IMR-90 (cell line): ENCODE results near the gene MAS1. TPM values are rescaled to one million over a fixed set of nuclear protein-coding genes. Genes with fewer than 3 reads are reported as not detected.

ENCODE experiments used
- ATAC-seq: fragments of 200-7000 bp; cut with Tn5 transposase; 2 replicates; pipeline ENCODE4 v1.9.1; 2020; ENCODE audit warnings: low read depth, mild to moderate bottlenecking, moderate library complexity
- BruUV-seq: library from RNA; stranded (reverse); fragments of 400-500 nt; replicated peaks from 2 replicates; lab custom pipeline; 2021; lab: Mats Ljungman, UMichigan
- CTCF ChIA-PET: fragments of 300-600 bp; formaldehyde crosslinking; extraction: SDS; loops from one replicate; lab custom pipeline; 2021; ENCODE audit warnings: antibody characterized with exemption; lab: Yijun Ruan, JAX
- POLR2A ChIA-PET: fragments of 300-600 bp; sonication (Branson Sonifier 250); formaldehyde crosslinking; loops from one replicate; lab custom pipeline; 2022; ENCODE audit warnings: antibody characterized with exemption; ENCODE audit not compliant: unreplicated experiment; lab: Charles Lee
- DNase-seq: peaks from one replicate; pipeline ENCODE4 v3.0.0; 2013
- H2AFZ ChIP-seq: replicated peaks from 2 replicates; pipeline ENCODE3; 2013; ENCODE audit warnings: low read length, mild to moderate bottlenecking; ENCODE audit not compliant: poor library complexity
- H2AK5ac ChIP-seq: 2 replicates; pipeline ENCODE4 v1.6.1; 2013; ENCODE audit warnings: low read depth, low read length, inconsistent platforms
- H2AK9ac ChIP-seq: replicated peaks from 2 replicates; pipeline ENCODE3; 2013; ENCODE audit warnings: mild to moderate bottlenecking, low read depth, low read length, moderate library complexity; ENCODE audit not compliant: poor library complexity
- H2BK120ac ChIP-seq: 2 replicates; pipeline ENCODE4 v1.6.1; 2013; ENCODE audit warnings: low read depth, low read length, inconsistent platforms
- H2BK15ac ChIP-seq: 3 replicates; pipeline ENCODE4 v1.6.1; 2013; ENCODE audit warnings: low read depth, low read length, inconsistent platforms
- H2BK20ac ChIP-seq: 2 replicates; pipeline ENCODE4 v1.6.1; 2013; ENCODE audit warnings: low read depth, mild to moderate bottlenecking, inconsistent platforms, low read length, moderate library complexity
- H2BK5ac ChIP-seq: 2 replicates; pipeline ENCODE4 v1.6.1; 2013; ENCODE audit warnings: mild to moderate bottlenecking, low read depth, low read length, inconsistent platforms; ENCODE audit not compliant: poor library complexity, severe bottlenecking
- H3K14ac ChIP-seq: replicated peaks from 2 replicates; pipeline ENCODE4 v1.6.1; 2013; ENCODE audit warnings: low read depth, low read length, inconsistent platforms
- H3K18ac ChIP-seq: 2 replicates; pipeline ENCODE4 v1.6.1; 2013; ENCODE audit warnings: low read depth, low read length, control low read depth
- H3K23ac ChIP-seq: 2 replicates; pipeline ENCODE4 v1.6.1; 2013; ENCODE audit warnings: low read depth, low read length, inconsistent platforms
- H3K27ac ChIP-seq: 2 replicates; pipeline ENCODE4 v1.5.1; 2013; ENCODE audit warnings: mild to moderate bottlenecking, control low read depth, low read length; ENCODE audit not compliant: insufficient read depth
- H3K27me3 ChIP-seq: 2 replicates; pipeline ENCODE4 v1.6.1; 2013; ENCODE audit warnings: low read length; ENCODE audit not compliant: control insufficient read depth, insufficient read depth
- H3K36me3 ChIP-seq: 2 replicates; pipeline ENCODE4 v1.6.1; 2013; ENCODE audit warnings: low read length, mixed read lengths; ENCODE audit not compliant: control insufficient read depth, insufficient read depth
- H3K4ac ChIP-seq: 2 replicates; pipeline ENCODE4 v1.6.1; 2013; ENCODE audit warnings: low read depth, low read length, inconsistent platforms
- H3K4me1 ChIP-seq: 2 replicates; pipeline ENCODE4 v1.6.1; 2013; ENCODE audit warnings: low read length, mixed read lengths; ENCODE audit not compliant: control insufficient read depth, insufficient read depth
- H3K4me2 ChIP-seq: 2 replicates; pipeline ENCODE4 v1.6.1; 2013; ENCODE audit warnings: low read depth, mild to moderate bottlenecking, control low read depth, low read length, moderate library complexity
- H3K4me3 ChIP-seq: 2 replicates; pipeline ENCODE4 v1.5.1; 2013; ENCODE audit warnings: low read depth, mild to moderate bottlenecking, control low read depth, low read length, moderate library complexity; ENCODE audit not compliant: insufficient read depth
- H3K56ac ChIP-seq: 2 replicates; pipeline ENCODE4 v1.6.1; 2013; ENCODE audit warnings: low read length, inconsistent platforms; ENCODE audit not compliant: insufficient read depth; ENCODE audit errors: extremely low read depth
- H3K79me1 ChIP-seq, 2 experiments: 2 replicates each; pipeline ENCODE4 v1.6.1; 2013; ENCODE audit warnings: low read length in 2 of 2, inconsistent platforms in 1 of 2, low read depth in 1 of 2
- H3K9ac ChIP-seq: 2 replicates; pipeline ENCODE4 v1.6.1; 2013; ENCODE audit warnings: low read depth, low read length, control low read depth
- H3K9me1 ChIP-seq: 2 replicates; pipeline ENCODE4 v1.6.1; 2013; ENCODE audit warnings: low read length, inconsistent platforms; ENCODE audit not compliant: insufficient read depth
- H3K9me3 ChIP-seq: 2 replicates; pipeline ENCODE4 v1.6.1; 2013; ENCODE audit warnings: low read length; ENCODE audit not compliant: control insufficient read depth, insufficient read depth
- H4K20me1 ChIP-seq: 2 replicates; pipeline ENCODE4 v1.6.1; 2013; ENCODE audit warnings: low read length, inconsistent platforms; ENCODE audit not compliant: insufficient read depth
- H4K5ac ChIP-seq: 2 replicates; pipeline ENCODE4 v1.6.1; 2013; ENCODE audit warnings: mild to moderate bottlenecking, low read depth, low read length, control low read depth
- H4K8ac ChIP-seq, 2 experiments: 2 replicates each; pipeline ENCODE4 v1.6.1; 2013; ENCODE audit warnings: low read depth in 2 of 2, low read length in 2 of 2, control low read depth in 1 of 2, inconsistent platforms in 1 of 2
- H4K91ac ChIP-seq: 2 replicates; pipeline ENCODE4 v1.6.1; 2013; ENCODE audit warnings: low read depth, low read length, inconsistent platforms; ENCODE audit not compliant: insufficient read depth
- BHLHE40 ChIP-seq: fragments of 150-350 bp; IDR thresholded peaks from 2 replicates; pipeline ENCODE4 v1.6.1; 2016; ENCODE audit warnings: mild to moderate bottlenecking, low read depth, low read length
- ELK1 ChIP-seq: fragments of 150-350 bp; IDR thresholded peaks from 2 replicates; pipeline ENCODE4 v1.6.1; 2016; ENCODE audit warnings: low read depth, mild to moderate bottlenecking, low read length, moderate library complexity, borderline replicate concordance
- FOS ChIP-seq: fragments of 150-350 bp; IDR thresholded peaks from 2 replicates; pipeline ENCODE4 v1.6.1; 2016; ENCODE audit warnings: low read depth, low read length
- MAZ ChIP-seq: IDR thresholded peaks from 2 replicates; pipeline ENCODE4 v1.6.1; 2012; ENCODE audit warnings: low read depth, mild to moderate bottlenecking, low read length, improper control_type of control experiment, moderate library complexity, borderline replicate concordance
- RCOR1 ChIP-seq: IDR thresholded peaks from 2 replicates; pipeline ENCODE4 v1.6.1; 2012; ENCODE audit warnings: mild to moderate bottlenecking, low read length, improper control_type of control experiment; ENCODE audit not compliant: insufficient replicate concordance
- WGBS, 2 experiments: methylation state at CpG; one replicate each; pipeline versions ENCODE4 v1.1.5 to v1.1.7; 2013; ENCODE audit warnings: missing lambda C conversion rate in 2 of 2; ENCODE audit not compliant: insufficient read length in 1 of 2; ENCODE audit errors: extremely low coverage in 2 of 2; 5-methylcytosine and 5-hydroxymethylcytosine counted together
- dilution Hi-C: fragments of 300-500 bp; cut with HindIII; formaldehyde crosslinking; loops from one replicate; pipeline ENCODE4 v1.14.3; 2018; ENCODE audit warnings: low sequenced_read_pairs; ENCODE audit not compliant: unreplicated experiment
- in situ Hi-C: fragments of 300-500 bp; cut with MboI; formaldehyde crosslinking; loops from 3 replicates; pipeline ENCODE4 v1.14.3; 2019; ENCODE audit warnings: low sequenced_read_pairs, inconsistent platforms, mixed read lengths
- intact Hi-C: fragments of 100-400 bp; cut with micrococcal nuclease; formaldehyde crosslinking; loops from 2 replicates; pipeline ENCODE4 v1.10.0; 2022
- polyA plus RNA-seq, 3 experiments: library from polyadenylated mRNA; depleted of rRNA; stranded (reverse); fragments of >200 nt; gene quantifications; 2 replicates each; pipeline ENCODE4 v1.2.3, GENCODE V29; 2012; ENCODE audit warnings: low replicate concordance in 1 of 3
- total RNA-seq: library from RNA; depleted of rRNA; stranded (reverse); fragments of >200 nt; gene quantifications from 2 replicates; pipeline ENCODE4 v1.2.3, GENCODE V29; 2012

The MAS1 gene
- total and polyA plus RNA-seq, 2 of the 4 experiments (the other 2 are of a cell fraction) = under 0.01 TPM; not detected in 1

- Histone ChIP-seq H3K14ac (no peak overlapping the region), H3K23ac (no peak overlapping the region), H3K36me3 (no peaks in the 10 kb centered on the region), H2AK9ac (no peak overlapping the region), H2BK120ac (no peak overlapping the region), H3K27me3 (peaks cover 6% of the 10 kb centered on the region; the same call in 1 of the 2 replicates), H3K9ac (no peak overlapping the region), H3K18ac (no peak overlapping the region), H3K4me3 (no peak overlapping the region), H4K91ac (no peak overlapping the region), H3K9me3 (peaks cover 5% of the 10 kb centered on the region), H3K9me1 (no peaks in the 10 kb centered on the region), H2BK15ac (no peak overlapping the region), H3K27ac (no peak overlapping the region), H4K5ac (no peak overlapping the region), H3K4me1 (no peaks in the 10 kb centered on the region), H3K4ac (no peak overlapping the region), H3K4me2 (no peak overlapping the region), H2AK5ac (no peak overlapping the region), H2BK20ac (no peak overlapping the region), H2AFZ (no peak overlapping the region), H3K79me1 (no peaks in the 10 kb centered on the region), H4K8ac (no peak overlapping the region), H4K20me1 (no peaks in the 10 kb centered on the region), H3K56ac (no peak overlapping the region), H2BK5ac (no peak overlapping the region)
- in situ Hi-C loops = loop anchor here (25.0 kb wide), 1 partner anchor 590 kb away; no protein-coding TSS in a partner anchor
- WGBS, 2 experiments = no CpG with 5 or more reads among the region's 5 CpGs
- ChIA-PET CTCF (no interaction called here), POLR2A (no interaction called here)
- TF ChIP-seq RCOR1 = no peak
- TF ChIP-seq FOS = no peak
- TF ChIP-seq MAZ = no peak
- TF ChIP-seq ELK1 = no peak
- no peak for TF ChIP-seq BHLHE40
- no peak for ATAC-seq
- peak; percentile 10 for DNase-seq
- dilution Hi-C loops = no loop called here
- intact Hi-C loops = no loop called here
- no TSS peak for BruUV-seq
Measured at GRCh38 chr6:159871906-159872305, 18.9 kb upstream of the MAS1 start.
